HL-60 (cell line): Measurements from ENCODE around the gene HCFC1.

Experiments
- CTCF ChIP-seq: IDR thresholded peaks from one replicate; pipeline ENCODE4 v1.5.1; 2011; ENCODE audit warnings: low read length, control low read depth, inconsistent platforms; ENCODE audit not compliant: insufficient read depth
- GABPA ChIP-seq: IDR thresholded peaks from 2 replicates; pipeline ENCODE4 v1.6.1; 2012; ENCODE audit warnings: low read depth
- POLR2AphosphoS5 ChIP-seq: IDR thresholded peaks from 2 replicates; pipeline ENCODE4 v1.6.1; 2012; ENCODE audit warnings: low read depth
- REST ChIP-seq: IDR thresholded peaks from 2 replicates; pipeline ENCODE4 v1.6.1; 2012; ENCODE audit warnings: low read depth; ENCODE audit not compliant: insufficient replicate concordance
- SPI1 ChIP-seq: IDR thresholded peaks from 2 replicates; pipeline ENCODE4 v1.6.1; 2012; ENCODE audit warnings: low read depth, mild to moderate bottlenecking, borderline replicate concordance

GRCh38 chrX:153953342-153953830 is 18.2 kb downstream of the HCFC1 start:
- TF ChIP-seq CTCF (peak; percentile 71), POLR2AphosphoS5 (no peak; the same call in 1 of the 2 replicates), REST (no peak), SPI1 (no peak), GABPA (no peak)
